ENCODE measurements around the gene PDE3A. TPM values are rescaled to one million over a fixed set of nuclear protein-coding genes. Genes with fewer than 3 reads are reported as not detected.

The PDE3A gene
- polyA plus RNA-seq, 1 of the 3 experiments (the other 2 are of a cell fraction), result 0.67 TPM

- H3K4me2 ChIP-seq, result no peak overlapping the region
- ChIA-PET CTCF (interaction anchor here (0.6 to 1.4 kb wide), 3 partner anchors 9 to 1085 kb away, joined by 3 to 4 read pairs (median 3); no protein-coding TSS in a partner anchor), POLR2A (no interaction called here)
- no peaks in the 10 kb centered on the region for H3K9me3 ChIP-seq
- no peak overlapping the region for H3K9ac ChIP-seq
- no peak overlapping the region for H3K4me3 ChIP-seq (ENCODE audit: low read depth in 2 of 2, low read length in 1 of 2)
- H3K27me3 ChIP-seq (ENCODE audit: insufficient read depth), result no peaks in the 10 kb centered on the region
- H3K4me1 ChIP-seq (ENCODE audit: control insufficient read depth in 1 of 2, insufficient read depth in 2 of 2, low read depth in 1 of 2, low read length in 1 of 2), result peaks cover 6 to 25% of the 10 kb centered on the region in 2 experiments
- peaks cover 25% of the 10 kb centered on the region for H3F3A ChIP-seq (replicated peaks; ENCODE audit: insufficient read depth)
- peaks cover 22% of the 10 kb centered on the region for H3K79me2 ChIP-seq (ENCODE audit: insufficient read depth)
- H3K27ac ChIP-seq (ENCODE audit: low read depth in 2 of 2, low read length in 1 of 2), result peak overlapping the region; percentile 58 to 92; a peak in 3 of 4 replicates
- no peaks in the 10 kb centered on the region for H4K20me1 ChIP-seq (ENCODE audit: insufficient read depth)
- WGBS (ENCODE audit: low lambda C conversion rate), result 86% methylated on average over 2 of the region's 2 CpGs
- no peaks in the 10 kb centered on the region for H3K9me2 ChIP-seq
- H2AFZ ChIP-seq (ENCODE audit: low read depth), result no peak overlapping the region
- no peaks in the 10 kb centered on the region for H3K36me3 ChIP-seq (replicated peaks in 1 of 2; ENCODE audit: control insufficient read depth in 1 of 2, insufficient read depth in 2 of 2, low read length in 1 of 2)
- DNase-seq, result no peak
- TF ChIP-seq JUND (IDR thresholded peaks at IDR 0.05) (no peak), MAX (IDR thresholded peaks at IDR 0.05; ENCODE audit: low read depth) (no peak), ELF1 (IDR thresholded peaks at IDR 0.05) (no peak), FOXM1 (IDR thresholded peaks at IDR 0.05; ENCODE audit: low read depth) (no peak), NRF1 (IDR thresholded peaks at IDR 0.05; ENCODE audit: low read depth, low read length) (no peak), PBX3 (IDR thresholded peaks at IDR 0.05) (peak; percentile 54), SMC3 (IDR thresholded peaks at IDR 0.05; ENCODE audit: low read depth, low read length) (no peak), GATA2 (CRISPR knock-in tag; IDR thresholded peaks at IDR 0.05) (no peak), CHD2 (IDR thresholded peaks at IDR 0.05; ENCODE audit: low read length, partially characterized antibody) (no peak), EP300 (IDR thresholded peaks at IDR 0.05; ENCODE audit: borderline replicate concordance in 1 of 2, low read depth in 1 of 2, low read length in 1 of 2) (peak in 1 of 2 experiments; percentile 22; a peak in 1 of 4 replicates), MEF2A (IDR thresholded peaks at IDR 0.05; ENCODE audit: borderline replicate concordance, low read depth) (peak; percentile 71; the same call in 1 of the 2 replicates)
Measured at GRCh38 chr12:20487519-20487918, 119.2 kb downstream of the PDE3A start.

- DNase-seq, result peak; percentile 22
- Histone ChIP-seq H3F3A (replicated peaks; ENCODE audit: insufficient read depth) (peaks cover 44% of the 10 kb centered on the region), H3K4me3 (ENCODE audit: low read depth in 2 of 2, low read length in 1 of 2) (no peak overlapping the region), H3K9me3 (no peaks in the 10 kb centered on the region), H3K4me1 (ENCODE audit: control insufficient read depth in 1 of 2, insufficient read depth in 2 of 2, low read depth in 1 of 2, low read length in 1 of 2) (peaks cover 9 to 40% of the 10 kb centered on the region in 2 experiments), H3K79me2 (ENCODE audit: insufficient read depth) (peaks cover 17% of the 10 kb centered on the region), H3K27me3 (ENCODE audit: insufficient read depth) (no peaks in the 10 kb centered on the region), H3K27ac (ENCODE audit: low read depth in 2 of 2, low read length in 1 of 2) (peak overlapping the region in 1 of 2 experiments; percentile 92; a peak in 2 of 4 replicates), H3K36me3 (replicated peaks in 1 of 2; ENCODE audit: control insufficient read depth in 1 of 2, insufficient read depth in 2 of 2, low read length in 1 of 2) (no peaks in the 10 kb centered on the region), H3K9me2 (no peaks in the 10 kb centered on the region), H3K4me2 (no peak overlapping the region), H2AFZ (ENCODE audit: low read depth) (no peak overlapping the region), H3K9ac (no peak overlapping the region), H4K20me1 (ENCODE audit: insufficient read depth) (no peaks in the 10 kb centered on the region)
- ChIA-PET POLR2A (no interaction called here), CTCF (interaction anchor here (1.4 kb wide), 1 partner anchor 25 kb away, joined by 4 read pairs; no protein-coding TSS in a partner anchor)
- peak in 1 of 2 experiments; percentile 46; a peak in 1 of 4 replicates for TF ChIP-seq EP300 (IDR thresholded peaks at IDR 0.05; ENCODE audit: borderline replicate concordance in 1 of 2, low read depth in 1 of 2, low read length in 1 of 2)
- TF ChIP-seq GABPA (IDR thresholded peaks at IDR 0.05; ENCODE audit: low read depth), result no peak
- WGBS (ENCODE audit: low lambda C conversion rate), result 36% methylated on average over 1 of the region's 1 CpG
Measured at GRCh38 chr12:20489645-20490044, 121.3 kb downstream of the PDE3A start.

Data from SK-N-SH (cell line).